DOHH2 (cell line): ENCODE measurements around the gene PGS1.

Source experiments
- EZH2phosphoT487 ChIP-seq: fragments of 200-600 bp; sonication (generic); IDR thresholded peaks from 2 replicates; pipeline ENCODE4 v1.6.1; 2017; ENCODE audit warnings: borderline replicate concordance, mild to moderate bottlenecking, antibody characterized with exemption, low read length, moderate library complexity, mixed read lengths
- TF ChIP-seq, protein P1 (sequence below): fragments of 200-600 bp; sonication (generic); IDR thresholded peaks from one replicate; pipeline ENCODE4 v1.5.1; 2014; ENCODE audit warnings: antibody characterized with exemption, mild to moderate bottlenecking, low read depth, low read length; ENCODE audit not compliant: poor library complexity, severe bottlenecking

DNA sequence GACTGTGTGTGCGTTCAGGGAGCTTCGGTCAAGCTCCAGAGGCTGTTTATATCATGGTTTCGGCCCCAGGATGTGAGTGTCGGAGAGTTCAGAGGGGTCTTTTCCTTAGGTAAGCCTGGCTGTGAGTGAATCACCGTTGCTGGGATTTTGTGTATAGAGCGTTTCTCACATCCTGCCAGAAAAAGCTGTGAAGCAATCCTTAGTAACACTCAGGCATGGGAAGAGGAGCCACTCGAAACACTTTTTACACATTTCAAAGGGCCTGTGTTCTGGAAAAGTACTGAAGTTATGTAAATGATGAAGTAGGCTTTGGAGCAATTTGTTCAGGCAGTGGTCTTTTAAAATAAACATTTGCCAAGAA lies 662 bp downstream of the PGS1 start:
- TF ChIP-seq, protein P1, sequence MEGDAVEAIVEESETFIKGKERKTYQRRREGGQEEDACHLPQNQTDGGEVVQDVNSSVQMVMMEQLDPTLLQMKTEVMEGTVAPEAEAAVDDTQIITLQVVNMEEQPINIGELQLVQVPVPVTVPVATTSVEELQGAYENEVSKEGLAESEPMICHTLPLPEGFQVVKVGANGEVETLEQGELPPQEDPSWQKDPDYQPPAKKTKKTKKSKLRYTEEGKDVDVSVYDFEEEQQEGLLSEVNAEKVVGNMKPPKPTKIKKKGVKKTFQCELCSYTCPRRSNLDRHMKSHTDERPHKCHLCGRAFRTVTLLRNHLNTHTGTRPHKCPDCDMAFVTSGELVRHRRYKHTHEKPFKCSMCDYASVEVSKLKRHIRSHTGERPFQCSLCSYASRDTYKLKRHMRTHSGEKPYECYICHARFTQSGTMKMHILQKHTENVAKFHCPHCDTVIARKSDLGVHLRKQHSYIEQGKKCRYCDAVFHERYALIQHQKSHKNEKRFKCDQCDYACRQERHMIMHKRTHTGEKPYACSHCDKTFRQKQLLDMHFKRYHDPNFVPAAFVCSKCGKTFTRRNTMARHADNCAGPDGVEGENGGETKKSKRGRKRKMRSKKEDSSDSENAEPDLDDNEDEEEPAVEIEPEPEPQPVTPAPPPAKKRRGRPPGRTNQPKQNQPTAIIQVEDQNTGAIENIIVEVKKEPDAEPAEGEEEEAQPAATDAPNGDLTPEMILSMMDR = no peak
- TF ChIP-seq EZH2phosphoT487 = no peak
